ENCODE data around the gene CYP27C1. TPM values are rescaled to one million over a fixed set of nuclear protein-coding genes. Genes with fewer than 3 reads are reported as not detected.

Gene CYP27C1
- polyA plus RNA-seq, 1 donor (not counting 4 experiments of a cell fraction or from before 2014, with no cell fraction given) = 6.1 TPM

GRCh38 chr2:127137741-127138140, 82.4 kb downstream of the CYP27C1 start:
- H3K9me1 ChIP-seq (ENCODE audit: control insufficient read depth, extremely low read depth, insufficient read depth, low read length) = no peaks in the 10 kb centered on the region
- TF ChIP-seq CTCF (optimal IDR thresholded peaks at IDR 0.05 in 1 of 3, IDR thresholded peaks at IDR 0.05 in 1 of 3, conservative IDR thresholded peaks at IDR 0.05 in 1 of 3; ENCODE audit: extremely low read depth in 1 of 3, insufficient read depth in 2 of 3, low read length in 3 of 3) (no peak), EZH2 (IDR thresholded peaks at IDR 0.05; ENCODE audit: low read length) (no peak)
- H3K36me3 ChIP-seq (ENCODE audit: control insufficient read depth in 2 of 2, extremely low read depth in 1 of 2, insufficient read depth in 2 of 2, low read length in 2 of 2) = no peaks in the 10 kb centered on the region
- H3K9ac ChIP-seq (ENCODE audit: control insufficient read depth, extremely low read depth, insufficient read depth, low read length) = no peak overlapping the region
- dilution Hi-C loops (cut with MboI; ENCODE audit: extremely low pct_ligation_motif_present, low sequenced_read_pairs) = no loop called here
- H3K27ac ChIP-seq (ENCODE audit: control insufficient read depth, insufficient read depth, low read length) = no peak overlapping the region
- no peaks in the 10 kb centered on the region for H3K27me3 ChIP-seq (ENCODE audit: control insufficient read depth, extremely low read depth, insufficient read depth, low read length)
- no peak overlapping the region for H3K4me2 ChIP-seq (ENCODE audit: control insufficient read depth, extremely low read depth, insufficient read depth, low read depth, low read length)
- no peak for FAIRE-seq
- H3K4me3 ChIP-seq (ENCODE audit: control insufficient read depth in 2 of 3, extremely low read depth in 1 of 3, insufficient read depth in 2 of 3, low read depth in 1 of 3, low read length in 3 of 3) = no peak overlapping the region
- no peak overlapping the region for H2AFZ ChIP-seq (ENCODE audit: control insufficient read depth, low read length)
- DNase-seq (ENCODE audit: low read depth, low spot score) = no peak
- no peaks in the 10 kb centered on the region for H3K79me2 ChIP-seq (ENCODE audit: control insufficient read depth, insufficient read depth, low read length)
- H3K9me3 ChIP-seq (ENCODE audit: control insufficient read depth, low read depth, low read length) = no peaks in the 10 kb centered on the region
- no peaks in the 10 kb centered on the region for H4K20me1 ChIP-seq (ENCODE audit: control insufficient read depth, extremely low read depth, insufficient read depth, low read length)
- peaks cover 6% of the 10 kb centered on the region for H3K4me1 ChIP-seq (ENCODE audit: control insufficient read depth, extremely low read depth, insufficient read depth, low read length)

- dilution Hi-C loops (cut with MboI; ENCODE audit: extremely low pct_ligation_motif_present, low sequenced_read_pairs) = no loop called here
- TF ChIP-seq EZH2 (IDR thresholded peaks at IDR 0.05; ENCODE audit: low read length) (no peak), CTCF (optimal IDR thresholded peaks at IDR 0.05 in 1 of 3, IDR thresholded peaks at IDR 0.05 in 1 of 3, conservative IDR thresholded peaks at IDR 0.05 in 1 of 3; ENCODE audit: extremely low read depth in 1 of 3, insufficient read depth in 2 of 3, low read length in 3 of 3) (no peak)
Observed at GRCh38 chr2:127137225-127137624, 82.9 kb downstream of the CYP27C1 start.

More at GRCh38 chr2:127137225-127137624, 82.9 kb downstream of the CYP27C1 start:
- Histone ChIP-seq H3K36me3 (ENCODE audit: control insufficient read depth in 2 of 2, extremely low read depth in 1 of 2, insufficient read depth in 2 of 2, low read length in 2 of 2) (no peaks in the 10 kb centered on the region), H3K27me3 (ENCODE audit: control insufficient read depth, extremely low read depth, insufficient read depth, low read length) (no peaks in the 10 kb centered on the region), H3K9me3 (ENCODE audit: control insufficient read depth, low read depth, low read length) (no peaks in the 10 kb centered on the region), H3K9me1 (ENCODE audit: control insufficient read depth, extremely low read depth, insufficient read depth, low read length) (no peaks in the 10 kb centered on the region), H3K27ac (ENCODE audit: control insufficient read depth, insufficient read depth, low read length) (no peak overlapping the region), H2AFZ (ENCODE audit: control insufficient read depth, low read length) (no peak overlapping the region), H3K4me3 (ENCODE audit: control insufficient read depth in 2 of 3, extremely low read depth in 1 of 3, insufficient read depth in 2 of 3, low read depth in 1 of 3, low read length in 3 of 3) (no peak overlapping the region), H3K79me2 (ENCODE audit: control insufficient read depth, insufficient read depth, low read length) (no peaks in the 10 kb centered on the region), H3K4me2 (ENCODE audit: control insufficient read depth, extremely low read depth, insufficient read depth, low read depth, low read length) (no peak overlapping the region), H4K20me1 (ENCODE audit: control insufficient read depth, extremely low read depth, insufficient read depth, low read length) (no peaks in the 10 kb centered on the region), H3K9ac (ENCODE audit: control insufficient read depth, extremely low read depth, insufficient read depth, low read length) (no peak overlapping the region), H3K4me1 (ENCODE audit: control insufficient read depth, extremely low read depth, insufficient read depth, low read length) (peaks cover 6% of the 10 kb centered on the region)
- no peak for DNase-seq (ENCODE audit: low read depth, low spot score)
- no peak for FAIRE-seq
